ENCODE results near the gene FRY.

DNA sequence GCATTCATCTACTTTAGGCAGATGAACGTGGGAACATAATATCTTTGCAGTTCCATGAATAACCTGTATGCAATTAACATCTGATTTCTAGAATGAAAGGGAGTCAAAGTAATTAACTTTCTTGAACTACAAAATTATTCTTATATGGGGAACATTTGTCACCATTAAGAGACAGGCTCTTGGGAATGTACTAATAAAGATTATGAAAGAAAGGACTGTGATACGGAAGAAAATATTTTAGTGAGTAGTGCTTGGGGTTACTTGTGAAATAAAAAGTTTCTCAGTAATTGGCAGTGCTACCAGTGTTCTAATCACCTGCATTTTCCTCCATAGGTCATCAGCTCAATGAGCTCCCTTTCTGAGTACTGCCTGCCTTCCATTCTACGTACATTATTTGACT is 85.4 kb downstream of the FRY start:
- TF ChIP-seq EP300 (IDR thresholded peaks at IDR 0.05; ENCODE audit: borderline replicate concordance) (no peak), TCF12 (IDR thresholded peaks at IDR 0.05; ENCODE audit: low read depth) (no peak), NFIC (IDR thresholded peaks at IDR 0.05) (no peak), ZBTB7A (IDR thresholded peaks at IDR 0.05; ENCODE audit: low read depth) (no peak), TAF1 (IDR thresholded peaks at IDR 0.05; ENCODE audit: low read depth) (no peak), RAD21 (IDR thresholded peaks at IDR 0.05; ENCODE audit: low read depth) (no peak), YY1 (IDR thresholded peaks at IDR 0.05; ENCODE audit: low read depth) (no peak), EGR1 (IDR thresholded peaks at IDR 0.05) (no peak), TEAD4 (IDR thresholded peaks at IDR 0.05) (no peak), FOXM1 (IDR thresholded peaks at IDR 0.05; ENCODE audit: borderline replicate concordance, low read depth) (no peak), CREB1 (IDR thresholded peaks at IDR 0.05; ENCODE audit: low read depth) (no peak)
- TF ChIP-seq, protein P1, sequence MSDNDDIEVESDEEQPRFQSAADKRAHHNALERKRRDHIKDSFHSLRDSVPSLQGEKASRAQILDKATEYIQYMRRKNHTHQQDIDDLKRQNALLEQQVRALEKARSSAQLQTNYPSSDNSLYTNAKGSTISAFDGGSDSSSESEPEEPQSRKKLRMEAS (IDR thresholded peaks at IDR 0.05): no peak
- TF ChIP-seq, protein P2, sequence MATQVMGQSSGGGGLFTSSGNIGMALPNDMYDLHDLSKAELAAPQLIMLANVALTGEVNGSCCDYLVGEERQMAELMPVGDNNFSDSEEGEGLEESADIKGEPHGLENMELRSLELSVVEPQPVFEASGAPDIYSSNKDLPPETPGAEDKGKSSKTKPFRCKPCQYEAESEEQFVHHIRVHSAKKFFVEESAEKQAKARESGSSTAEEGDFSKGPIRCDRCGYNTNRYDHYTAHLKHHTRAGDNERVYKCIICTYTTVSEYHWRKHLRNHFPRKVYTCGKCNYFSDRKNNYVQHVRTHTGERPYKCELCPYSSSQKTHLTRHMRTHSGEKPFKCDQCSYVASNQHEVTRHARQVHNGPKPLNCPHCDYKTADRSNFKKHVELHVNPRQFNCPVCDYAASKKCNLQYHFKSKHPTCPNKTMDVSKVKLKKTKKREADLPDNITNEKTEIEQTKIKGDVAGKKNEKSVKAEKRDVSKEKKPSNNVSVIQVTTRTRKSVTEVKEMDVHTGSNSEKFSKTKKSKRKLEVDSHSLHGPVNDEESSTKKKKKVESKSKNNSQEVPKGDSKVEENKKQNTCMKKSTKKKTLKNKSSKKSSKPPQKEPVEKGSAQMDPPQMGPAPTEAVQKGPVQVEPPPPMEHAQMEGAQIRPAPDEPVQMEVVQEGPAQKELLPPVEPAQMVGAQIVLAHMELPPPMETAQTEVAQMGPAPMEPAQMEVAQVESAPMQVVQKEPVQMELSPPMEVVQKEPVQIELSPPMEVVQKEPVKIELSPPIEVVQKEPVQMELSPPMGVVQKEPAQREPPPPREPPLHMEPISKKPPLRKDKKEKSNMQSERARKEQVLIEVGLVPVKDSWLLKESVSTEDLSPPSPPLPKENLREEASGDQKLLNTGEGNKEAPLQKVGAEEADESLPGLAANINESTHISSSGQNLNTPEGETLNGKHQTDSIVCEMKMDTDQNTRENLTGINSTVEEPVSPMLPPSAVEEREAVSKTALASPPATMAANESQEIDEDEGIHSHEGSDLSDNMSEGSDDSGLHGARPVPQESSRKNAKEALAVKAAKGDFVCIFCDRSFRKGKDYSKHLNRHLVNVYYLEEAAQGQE (IDR thresholded peaks at IDR 0.05; ENCODE audit: low read depth): no peak
